Astrocyte of the cerebellum (primary cell): Measurements from ENCODE around the gene ROBO3.

ENCODE experiments used
- DNase-seq: peaks from one replicate; pipeline ENCODE4 v3.0.0-alpha.2; 2011; ENCODE audit warnings: low read depth
- H3K4me3 ChIP-seq: 2 replicates; pipeline ENCODE4 v1.5.1; 2011; ENCODE audit warnings: mild to moderate bottlenecking, low read depth, low read length, moderate library complexity
- in situ Hi-C: cut with HindIII; loops from 2 replicates; pipeline ENCODE4 v1.10.0; 2017; ENCODE audit warnings: low sequenced_read_pairs
- TF ChIP-seq, protein P1 (sequence below): IDR thresholded peaks from 2 replicates; pipeline ENCODE4 v1.5.1; 2012; ENCODE audit warnings: low read length, low read depth, moderate library complexity, mild to moderate bottlenecking; ENCODE audit errors: missing control alignments

The ROBO3 gene

GRCh38 chr11:124868331-124869274, 3.4 kb downstream of the ROBO3 start:
- no peak overlapping the region for H3K4me3 ChIP-seq
- no peak for DNase-seq
- TF ChIP-seq, protein P1, sequence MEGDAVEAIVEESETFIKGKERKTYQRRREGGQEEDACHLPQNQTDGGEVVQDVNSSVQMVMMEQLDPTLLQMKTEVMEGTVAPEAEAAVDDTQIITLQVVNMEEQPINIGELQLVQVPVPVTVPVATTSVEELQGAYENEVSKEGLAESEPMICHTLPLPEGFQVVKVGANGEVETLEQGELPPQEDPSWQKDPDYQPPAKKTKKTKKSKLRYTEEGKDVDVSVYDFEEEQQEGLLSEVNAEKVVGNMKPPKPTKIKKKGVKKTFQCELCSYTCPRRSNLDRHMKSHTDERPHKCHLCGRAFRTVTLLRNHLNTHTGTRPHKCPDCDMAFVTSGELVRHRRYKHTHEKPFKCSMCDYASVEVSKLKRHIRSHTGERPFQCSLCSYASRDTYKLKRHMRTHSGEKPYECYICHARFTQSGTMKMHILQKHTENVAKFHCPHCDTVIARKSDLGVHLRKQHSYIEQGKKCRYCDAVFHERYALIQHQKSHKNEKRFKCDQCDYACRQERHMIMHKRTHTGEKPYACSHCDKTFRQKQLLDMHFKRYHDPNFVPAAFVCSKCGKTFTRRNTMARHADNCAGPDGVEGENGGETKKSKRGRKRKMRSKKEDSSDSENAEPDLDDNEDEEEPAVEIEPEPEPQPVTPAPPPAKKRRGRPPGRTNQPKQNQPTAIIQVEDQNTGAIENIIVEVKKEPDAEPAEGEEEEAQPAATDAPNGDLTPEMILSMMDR: no peak
- in situ Hi-C loops: no loop called here

DNA sequence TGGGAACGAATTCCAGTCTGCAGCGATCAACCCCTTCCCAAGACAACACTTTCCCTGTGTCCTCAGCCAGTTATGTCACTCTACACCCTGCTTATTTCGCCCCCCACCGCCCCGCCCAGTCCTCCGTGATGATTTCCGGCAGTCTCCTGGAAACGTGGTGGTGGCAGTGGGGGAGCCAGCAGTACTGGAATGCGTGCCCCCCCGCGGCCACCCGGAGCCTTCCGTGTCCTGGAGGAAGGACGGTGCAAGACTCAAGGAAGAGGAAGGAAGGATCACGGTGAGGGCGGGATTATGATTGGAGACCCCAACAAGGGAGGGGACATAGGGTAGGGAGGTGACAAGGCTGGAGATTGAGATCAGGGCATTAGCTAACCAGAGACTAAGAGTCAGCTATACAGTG, 4.1 kb downstream of the ROBO3 start:
- no peak for DNase-seq
- TF ChIP-seq, protein P1: no peak
- H3K4me3 ChIP-seq: no peak overlapping the region

DNA sequence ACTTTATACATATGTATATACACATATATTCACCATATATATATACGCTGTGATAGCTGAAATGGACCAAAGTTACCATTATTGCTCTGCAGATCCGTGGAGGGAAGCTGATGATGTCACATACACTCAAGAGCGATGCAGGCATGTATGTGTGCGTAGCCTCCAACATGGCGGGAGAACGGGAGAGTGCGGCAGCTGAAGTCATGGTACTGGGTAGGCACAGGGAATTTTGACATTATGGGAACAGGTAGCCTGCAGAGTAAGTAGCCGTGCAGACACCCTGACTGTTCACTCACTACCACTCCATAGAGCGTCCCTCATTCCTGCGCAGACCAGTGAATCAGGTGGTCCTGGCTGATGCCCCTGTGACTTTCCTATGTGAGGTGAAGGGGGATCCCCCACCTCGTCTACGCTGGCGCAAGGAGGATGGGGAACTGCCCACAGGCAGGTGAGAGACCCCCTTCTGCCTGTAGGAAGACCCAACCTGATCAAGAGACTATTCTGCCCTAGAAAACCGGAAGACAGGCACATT, 4.7 kb downstream of the ROBO3 start:
- in situ Hi-C loops: no loop called here
- TF ChIP-seq, protein P1: no peak
- DNase-seq: no peak
- H3K4me3 ChIP-seq: no peak overlapping the region

More for the DNA sequence above, 4.1 kb downstream of the ROBO3 start:
- in situ Hi-C loops: no loop called here

- TF ChIP-seq, protein P1: no peak
- no peak for DNase-seq
- H3K4me3 ChIP-seq: no peak overlapping the region
- in situ Hi-C loops: no loop called here
Measured at GRCh38 chr11:124870430-124870829, 5.2 kb downstream of the ROBO3 start.

DNA sequence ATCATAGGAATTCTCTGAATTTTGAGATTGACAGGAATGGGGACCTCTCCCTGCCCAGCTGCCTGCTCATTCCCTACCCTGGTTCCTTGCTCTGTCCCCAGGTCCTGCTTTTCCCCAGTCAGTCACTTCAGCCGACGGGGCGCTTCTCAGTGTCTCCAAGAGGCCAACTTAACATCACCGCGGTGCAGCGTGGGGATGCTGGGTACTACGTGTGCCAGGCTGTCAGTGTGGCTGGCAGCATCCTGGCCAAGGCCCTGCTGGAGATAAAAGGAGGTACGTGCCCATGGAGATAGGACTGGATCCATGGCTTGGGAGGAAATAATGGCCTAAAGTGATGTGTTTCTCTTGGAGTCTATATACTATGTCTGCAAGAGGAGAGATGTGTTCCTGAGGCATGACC, 7.0 kb downstream of the ROBO3 start:
- in situ Hi-C loops: no loop called here
- no peak overlapping the region for H3K4me3 ChIP-seq
- no peak for DNase-seq
- TF ChIP-seq, protein P1: no peak

DNA sequence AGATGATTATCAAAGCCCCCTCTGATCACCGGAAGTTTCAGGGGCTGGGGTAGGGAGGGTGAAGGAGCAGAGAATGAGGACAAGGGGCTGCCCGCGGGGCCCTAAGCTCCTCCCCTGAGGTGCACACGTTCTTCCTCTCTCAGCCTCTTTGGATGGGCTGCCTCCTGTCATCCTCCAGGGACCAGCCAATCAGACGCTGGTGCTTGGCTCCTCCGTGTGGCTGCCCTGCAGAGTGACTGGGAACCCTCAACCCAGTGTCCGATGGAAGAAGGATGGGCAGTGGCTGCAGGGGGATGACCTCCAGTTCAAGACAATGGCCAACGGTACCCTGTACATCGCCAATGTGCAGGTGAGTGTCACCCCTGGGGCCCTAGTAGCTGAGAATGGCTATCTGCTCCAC, 7.5 kb downstream of the ROBO3 start:
- no peak for DNase-seq
- TF ChIP-seq, protein P1: no peak
- H3K4me3 ChIP-seq: no peak overlapping the region
- in situ Hi-C loops: no loop called here
